Loucy (cell line): ENCODE data around the gene COA5.
A peak's percentile ranks its signal among the peaks of the same experiment; 100 is the strongest.

Experiments used
- H2AFZ ChIP-seq: fragments of 200-600 bp; sonication (generic); 2 replicates; pipeline ENCODE4 v1.6.0; 2016; ENCODE audit warnings: antibody characterized with exemption, mild to moderate bottlenecking, low read length, moderate library complexity
- H3F3A ChIP-seq: fragments of 200-600 bp; 2 replicates; pipeline ENCODE4 v1.6.0; 2016; ENCODE audit warnings: antibody characterized with exemption, low read depth, mild to moderate bottlenecking
- H3K27me3 ChIP-seq: fragments of 200-600 bp; sonication (generic); 2 replicates; pipeline ENCODE4 v1.6.1; 2014; ENCODE audit warnings: low read length, mild to moderate bottlenecking; ENCODE audit not compliant: insufficient read depth, poor library complexity, severe bottlenecking
- H3K36me3 ChIP-seq: fragments of 200-600 bp; sonication (generic); 2 replicates; pipeline ENCODE4 v1.6.1; 2016; ENCODE audit warnings: low read length; ENCODE audit not compliant: insufficient read depth
- H3K4me1 ChIP-seq: fragments of 200-600 bp; sonication (generic); 2 replicates; pipeline ENCODE4 v1.5.1; 2014; ENCODE audit warnings: low read length, mild to moderate bottlenecking; ENCODE audit not compliant: insufficient read depth, poor library complexity, severe bottlenecking
- H3K4me2 ChIP-seq: fragments of 200-600 bp; sonication (generic); 2 replicates; pipeline ENCODE4 v1.6.0; 2014; ENCODE audit warnings: antibody characterized with exemption, low read length, low read depth, mild to moderate bottlenecking; ENCODE audit not compliant: poor library complexity, severe bottlenecking
- H3K4me3 ChIP-seq: fragments of 200-600 bp; sonication (generic); 2 replicates; pipeline ENCODE4 v1.5.1; 2014; ENCODE audit warnings: low read length, mild to moderate bottlenecking, mixed read lengths; ENCODE audit not compliant: poor library complexity, severe bottlenecking
- H3K79me2 ChIP-seq: fragments of 200-600 bp; sonication (generic); 2 replicates; pipeline ENCODE4 v1.6.1; 2014; ENCODE audit warnings: low read length; ENCODE audit not compliant: insufficient read depth
- H3K9ac ChIP-seq: fragments of 200-600 bp; sonication (generic); 2 replicates; pipeline ENCODE4 v1.6.0; 2014; ENCODE audit warnings: mild to moderate bottlenecking, low read depth, low read length, moderate library complexity; ENCODE audit not compliant: poor library complexity, severe bottlenecking
- H3K9me2 ChIP-seq: fragments of 200-600 bp; sonication (generic); replicated peaks from 2 replicates; pipeline ENCODE4 v1.6.1; 2016; ENCODE audit warnings: low read depth, low read length, mixed read lengths
- H3K9me3 ChIP-seq: fragments of 200-600 bp; sonication (generic); 2 replicates; pipeline ENCODE4 v1.6.1; 2014; ENCODE audit warnings: mild to moderate bottlenecking, antibody characterized with exemption, low read length, low read depth; ENCODE audit not compliant: insufficient read depth
- H4K20me1 ChIP-seq: fragments of 200-600 bp; sonication (generic); 2 replicates; pipeline ENCODE4 v1.6.0; 2014; ENCODE audit warnings: antibody characterized with exemption, low read length, mild to moderate bottlenecking; ENCODE audit not compliant: insufficient read depth, poor library complexity, severe bottlenecking
- EZH2phosphoT487 ChIP-seq: fragments of 200-600 bp; IDR thresholded peaks from 2 replicates; pipeline ENCODE4 v1.6.1; 2018; ENCODE audit warnings: antibody characterized with exemption, mild to moderate bottlenecking, moderate library complexity, borderline replicate concordance
- TF ChIP-seq, protein P1 (sequence below): fragments of 200-600 bp; sonication (generic); conservative IDR thresholded peaks from 2 replicates; pipeline ENCODE4 v1.5.1; 2014; ENCODE audit warnings: mild to moderate bottlenecking, antibody characterized with exemption, low read length

The COA5 gene, protein sequence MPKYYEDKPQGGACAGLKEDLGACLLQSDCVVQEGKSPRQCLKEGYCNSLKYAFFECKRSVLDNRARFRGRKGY

DNA sequence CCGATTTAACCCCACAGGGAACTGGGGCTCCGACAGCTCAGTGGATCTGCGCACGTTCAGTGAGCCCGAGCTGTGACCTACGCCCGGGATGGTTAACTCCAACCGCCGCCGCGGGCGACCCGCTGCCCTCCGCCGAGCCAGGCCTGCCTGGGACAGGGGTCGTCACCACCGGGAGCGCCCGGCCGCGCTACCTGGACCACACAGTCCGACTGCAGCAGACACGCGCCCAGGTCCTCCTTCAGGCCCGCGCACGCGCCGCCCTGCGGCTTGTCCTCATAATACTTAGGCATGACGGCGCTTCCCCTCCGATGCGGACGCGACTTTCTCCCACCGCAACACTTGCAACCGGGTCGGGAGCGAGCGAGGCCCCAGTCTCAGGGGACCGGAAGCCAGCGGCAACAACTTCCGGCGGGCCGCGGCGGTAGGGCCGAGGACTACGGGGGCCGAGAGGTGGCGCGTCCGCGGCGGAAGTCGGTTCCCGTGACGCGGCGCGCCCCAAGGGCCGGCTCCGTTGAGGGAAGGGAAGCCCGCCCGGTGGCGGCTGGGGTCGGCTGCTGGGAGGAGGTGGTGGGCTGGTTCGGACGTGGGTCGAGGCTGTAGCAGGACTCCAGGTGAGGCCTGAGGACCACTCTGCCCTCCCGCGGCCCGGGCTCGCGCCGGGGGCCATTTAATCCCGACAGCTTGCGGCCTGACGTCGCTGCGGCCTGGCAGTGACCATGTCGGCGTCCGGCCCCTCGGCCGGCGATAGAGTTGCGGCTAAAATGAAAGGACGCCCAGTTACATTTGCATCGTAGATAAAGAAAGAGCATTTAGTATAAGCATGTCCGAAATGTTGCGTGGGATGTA is at the start of gene COA5, which contains the start of gene UNC50:
Gene COA5, minus strand, starts transcription at position 397 of the 846 bp plus-strand sequence. Its CDS starts 107 bp downstream, at position 290.
Gene UNC50, plus strand, starts transcription at position 474 of the 846 bp plus-strand sequence. CDS start 1,171 bp downstream, outside the sequence.
- peak within 1 kb of the TSS; percentile 94 for H3K4me2 ChIP-seq
- no peak for TF ChIP-seq EZH2phosphoT487
- TF ChIP-seq, protein P1, sequence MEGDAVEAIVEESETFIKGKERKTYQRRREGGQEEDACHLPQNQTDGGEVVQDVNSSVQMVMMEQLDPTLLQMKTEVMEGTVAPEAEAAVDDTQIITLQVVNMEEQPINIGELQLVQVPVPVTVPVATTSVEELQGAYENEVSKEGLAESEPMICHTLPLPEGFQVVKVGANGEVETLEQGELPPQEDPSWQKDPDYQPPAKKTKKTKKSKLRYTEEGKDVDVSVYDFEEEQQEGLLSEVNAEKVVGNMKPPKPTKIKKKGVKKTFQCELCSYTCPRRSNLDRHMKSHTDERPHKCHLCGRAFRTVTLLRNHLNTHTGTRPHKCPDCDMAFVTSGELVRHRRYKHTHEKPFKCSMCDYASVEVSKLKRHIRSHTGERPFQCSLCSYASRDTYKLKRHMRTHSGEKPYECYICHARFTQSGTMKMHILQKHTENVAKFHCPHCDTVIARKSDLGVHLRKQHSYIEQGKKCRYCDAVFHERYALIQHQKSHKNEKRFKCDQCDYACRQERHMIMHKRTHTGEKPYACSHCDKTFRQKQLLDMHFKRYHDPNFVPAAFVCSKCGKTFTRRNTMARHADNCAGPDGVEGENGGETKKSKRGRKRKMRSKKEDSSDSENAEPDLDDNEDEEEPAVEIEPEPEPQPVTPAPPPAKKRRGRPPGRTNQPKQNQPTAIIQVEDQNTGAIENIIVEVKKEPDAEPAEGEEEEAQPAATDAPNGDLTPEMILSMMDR = no peak; the same call in 1 of the 2 replicates
- no peaks in the 10 kb centered on the region for H3K27me3 ChIP-seq
- no peaks in the 10 kb centered on the region for H3F3A ChIP-seq
- H3K4me1 ChIP-seq = peaks cover 37% of the 10 kb centered on the region
- H3K4me3 ChIP-seq = peak within 1 kb of the TSS; percentile 99
- H3K79me2 ChIP-seq = peaks cover 62% of the 10 kb centered on the region
- peak within 1 kb of the TSS; percentile 95 for H3K9ac ChIP-seq
- H2AFZ ChIP-seq = peak within 1 kb of the TSS; percentile 99
- H4K20me1 ChIP-seq = peaks cover 27% of the 10 kb centered on the region
- no peaks in the 10 kb centered on the region for H3K9me2 ChIP-seq
- H3K36me3 ChIP-seq = 0 out of 2 replicates have a peak, but pooled peaks cover 4% of the 10 kb centered on the region
- no peaks in the 10 kb centered on the region for H3K9me3 ChIP-seq

DNA sequence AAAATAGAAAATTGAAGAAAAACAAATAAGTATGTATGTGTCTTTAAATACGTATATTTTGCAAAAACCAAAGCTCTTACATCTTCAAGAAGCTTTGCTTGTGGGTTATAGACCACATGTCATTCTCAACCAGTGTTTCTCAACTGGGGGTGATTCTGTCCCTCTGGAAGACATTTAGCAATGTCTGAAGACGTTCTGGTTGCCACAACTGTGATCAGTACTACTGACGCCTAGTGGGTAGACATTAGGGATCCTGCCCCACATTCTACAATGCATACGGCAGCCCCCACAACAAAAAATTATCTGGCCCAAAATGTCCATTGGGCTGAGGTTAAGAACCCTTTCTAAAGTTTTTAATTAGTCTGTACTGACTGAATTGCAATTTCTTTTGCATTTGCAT is 48.5 kb upstream of the COA5 start:
- H3F3A ChIP-seq = no peaks in the 10 kb centered on the region
- H3K9me2 ChIP-seq = no peaks in the 10 kb centered on the region
- peaks cover 7% of the 10 kb centered on the region; the same call in 1 of the 2 replicates for H3K36me3 ChIP-seq

DNA sequence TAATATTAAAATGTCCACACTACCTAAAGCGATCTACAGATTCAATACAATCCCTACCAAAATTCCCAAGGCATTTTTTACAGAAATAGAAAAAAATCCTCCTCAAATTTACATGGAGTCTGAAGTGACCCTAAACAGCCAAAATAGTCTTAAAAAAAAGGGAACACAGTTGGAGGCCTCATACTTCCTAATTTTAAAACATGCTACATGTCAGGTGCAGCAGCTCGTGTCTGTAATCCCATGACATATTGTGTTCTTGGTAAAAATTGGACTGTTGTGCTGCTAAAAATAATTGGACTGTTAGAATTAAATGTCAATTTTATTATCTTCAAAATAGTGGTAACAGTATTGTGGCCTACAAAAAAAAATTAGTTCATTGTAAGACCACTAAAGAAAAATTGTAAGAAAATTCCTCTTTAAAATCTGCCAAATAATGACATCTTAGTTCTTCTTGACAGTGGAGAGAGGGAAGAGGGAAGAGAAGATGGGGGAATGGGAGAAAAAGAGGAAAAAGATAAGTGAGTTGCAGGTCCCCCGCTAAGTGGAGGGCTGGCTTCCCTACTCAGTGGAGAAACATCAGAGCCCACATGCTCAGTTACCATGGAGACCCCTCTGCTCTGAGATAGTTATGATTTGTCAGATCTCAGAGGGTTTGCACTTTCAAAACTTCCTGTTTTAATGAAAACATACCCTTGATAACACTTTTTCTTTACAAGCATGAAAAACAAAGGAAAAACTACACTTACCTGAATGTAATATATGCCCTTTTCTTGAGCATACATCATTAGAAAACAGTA is 46.6 kb upstream of the COA5 start:
- no peaks in the 10 kb centered on the region for H3K27me3 ChIP-seq
- H3K4me2 ChIP-seq = peak overlapping the region; percentile 30
- H3K4me1 ChIP-seq = peaks cover 25% of the 10 kb centered on the region
- no peaks in the 10 kb centered on the region for H4K20me1 ChIP-seq
- H3K79me2 ChIP-seq = no peaks in the 10 kb centered on the region
- no peaks in the 10 kb centered on the region for H3K9me3 ChIP-seq
- no peak overlapping the region for H3K9ac ChIP-seq
- H3K4me3 ChIP-seq = no peak overlapping the region
- H3K9me2 ChIP-seq = no peaks in the 10 kb centered on the region
- no peaks in the 10 kb centered on the region for H3K36me3 ChIP-seq
- TF ChIP-seq, protein P1 = no peak
- no peak for TF ChIP-seq EZH2phosphoT487
- H3F3A ChIP-seq = no peaks in the 10 kb centered on the region
- no peak overlapping the region for H2AFZ ChIP-seq

More for the DNA sequence above, 48.5 kb upstream of the COA5 start:
- TF ChIP-seq, protein P1 = no peak
- TF ChIP-seq EZH2phosphoT487 = no peak
- Histone ChIP-seq H3K79me2 (no peaks in the 10 kb centered on the region), H4K20me1 (no peaks in the 10 kb centered on the region), H3K4me2 (no peak overlapping the region), H3K27me3 (no peaks in the 10 kb centered on the region), H3K4me3 (no peak overlapping the region), H3K9ac (no peak overlapping the region), H2AFZ (no peak overlapping the region), H3K9me3 (0 out of 2 replicates have a peak, but pooled peaks cover 7% of the 10 kb centered on the region), H3K4me1 (peaks cover 25% of the 10 kb centered on the region)
